Measurements from ENCODE around the gene CIDEC. TPM values are rescaled to one million over a fixed set of nuclear protein-coding genes. Genes with fewer than 3 reads are reported as not detected.
"Not testable (repeated sequence)": the region's sequence is repeated elsewhere in the genome, so short reads cannot be mapped to it uniquely, and the experiment has no call there.

Gene CIDEC
- total and polyA plus RNA-seq, 2 of the 8 experiments (the other 6 are each of a cell fraction or from before 2014, with no cell fraction given), result not detected

DNA sequence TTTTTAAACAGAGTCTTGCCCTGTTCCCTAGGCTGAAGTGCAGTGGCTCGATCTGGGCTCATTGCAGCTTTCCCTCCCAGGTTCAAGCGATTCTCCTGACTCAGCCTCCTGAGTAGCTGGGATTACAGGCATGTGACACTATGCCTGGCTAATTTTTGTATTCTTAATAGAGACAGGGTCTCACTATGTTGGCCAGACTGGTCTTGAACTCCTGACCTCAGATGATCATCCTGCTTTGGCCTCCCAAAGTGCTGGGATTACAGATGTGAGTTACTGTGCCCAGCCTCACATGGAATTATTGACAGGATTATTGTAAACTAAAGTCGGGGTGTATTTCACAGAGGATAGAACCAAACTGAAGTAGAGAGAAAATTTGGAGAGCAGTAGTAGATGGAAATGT, 15.7 kb upstream of the CIDEC start:
- ChIA-PET CTCF (ENCODE audit: partially characterized antibody) (interaction anchor here (0.8 kb wide), 1 partner anchor 10 kb away, joined by 3 read pairs; no protein-coding TSS in a partner anchor), POLR2A (ENCODE audit: partially characterized antibody) (interaction anchor here (1.0 to 1.3 kb wide), 3 partner anchors 11 to 56 kb away, joined by 3 to 5 read pairs (median 3); no protein-coding TSS in a partner anchor)
- H3K79me1 ChIP-seq (ENCODE audit: low read depth, low read length); H4K5ac ChIP-seq (ENCODE audit: insufficient read length, low read depth, low read length); DNase-seq (ENCODE audit: low read depth in 1 of 2, low spot score in 2 of 2); H3K14ac ChIP-seq (ENCODE audit: insufficient read length); H3K23ac ChIP-seq (ENCODE audit: insufficient read length); H2BK120ac ChIP-seq (replicated peaks; ENCODE audit: low read depth, low read length); H3K27me3 ChIP-seq (replicated peaks in 1 of 4; ENCODE audit: control insufficient read depth in 3 of 4, extremely low read depth in 1 of 4, insufficient read depth in 3 of 4, low read length in 3 of 4); H2BK5ac ChIP-seq (ENCODE audit: low read depth, low read length); H2BK12ac ChIP-seq (ENCODE audit: low read depth, low read length); H4K8ac ChIP-seq (ENCODE audit: extremely low read depth, insufficient read depth, low read length); H4K20me1 ChIP-seq (replicated peaks in 1 of 2; ENCODE audit: control insufficient read depth in 1 of 2, insufficient read depth in 2 of 2, low read length in 2 of 2); FAIRE-seq; H3K4me2 ChIP-seq (ENCODE audit: insufficient read depth in 1 of 2, low read depth in 2 of 2, low read length in 2 of 2); H3K4me1 ChIP-seq (replicated peaks in 1 of 4; ENCODE audit: control insufficient read depth in 3 of 4, insufficient read depth in 4 of 4, low read length in 3 of 4); H2AK5ac ChIP-seq (ENCODE audit: low read depth, low read length); H3K9ac ChIP-seq (replicated peaks in 1 of 4; ENCODE audit: extremely low read depth in 1 of 4, low read depth in 3 of 4, low read length in 3 of 4); H2BK15ac ChIP-seq (ENCODE audit: low read length); H3K4me3 ChIP-seq (ENCODE audit: extremely low read depth in 1 of 4, insufficient read depth in 2 of 4, low read depth in 3 of 4, low read length in 4 of 4); H3K27ac ChIP-seq (ENCODE audit: low read depth, low read length); H3K18ac ChIP-seq (ENCODE audit: extremely low read depth, low read length); H4K91ac ChIP-seq (replicated peaks; ENCODE audit: insufficient read length, low read length); H3K23me2 ChIP-seq (ENCODE audit: low read depth, low read length); H3K4ac ChIP-seq (replicated peaks; ENCODE audit: insufficient read length, low read depth, low read length); H3K9me3 ChIP-seq (ENCODE audit: insufficient read depth in 2 of 2, low read depth in 1 of 2, low read length in 1 of 2); H2BK20ac ChIP-seq (ENCODE audit: low read length); H3K56ac ChIP-seq (replicated peaks; ENCODE audit: insufficient read length, low read depth, low read length); H2AFZ ChIP-seq (ENCODE audit: low read length): not testable (repeated sequence)
- Histone ChIP-seq H3K79me2 (ENCODE audit: control insufficient read depth in 1 of 2, insufficient read depth in 2 of 2, low read length in 2 of 2) (peaks cover 0 to 16% of the 10 kb centered on the region in 2 experiments; a peak in 2 of 4 replicates), H3K36me3 (ENCODE audit: control insufficient read depth in 2 of 4, insufficient read depth in 4 of 4, low read length in 3 of 4) (peaks cover 8 to 16% (median 13%) of the 10 kb centered on the region in 4 experiments; a peak in 7 of 8 replicates)
- WGBS, 2 experiments (ENCODE audit: extremely low coverage in 1 of 2, insufficient coverage in 1 of 2, insufficient read length in 1 of 2, insufficient replicate concordance in 2 of 2, low coverage in 1 of 2, low lambda C conversion rate in 2 of 2, missing lambda C conversion rate in 1 of 2), result 100% methylated on average over 3 of the region's 3 CpGs; no CpG with 5 or more reads in 1 of the 2 experiments

Data from H1 (cell line).